Measurements from ENCODE around the gene PLCH1.

DNA sequence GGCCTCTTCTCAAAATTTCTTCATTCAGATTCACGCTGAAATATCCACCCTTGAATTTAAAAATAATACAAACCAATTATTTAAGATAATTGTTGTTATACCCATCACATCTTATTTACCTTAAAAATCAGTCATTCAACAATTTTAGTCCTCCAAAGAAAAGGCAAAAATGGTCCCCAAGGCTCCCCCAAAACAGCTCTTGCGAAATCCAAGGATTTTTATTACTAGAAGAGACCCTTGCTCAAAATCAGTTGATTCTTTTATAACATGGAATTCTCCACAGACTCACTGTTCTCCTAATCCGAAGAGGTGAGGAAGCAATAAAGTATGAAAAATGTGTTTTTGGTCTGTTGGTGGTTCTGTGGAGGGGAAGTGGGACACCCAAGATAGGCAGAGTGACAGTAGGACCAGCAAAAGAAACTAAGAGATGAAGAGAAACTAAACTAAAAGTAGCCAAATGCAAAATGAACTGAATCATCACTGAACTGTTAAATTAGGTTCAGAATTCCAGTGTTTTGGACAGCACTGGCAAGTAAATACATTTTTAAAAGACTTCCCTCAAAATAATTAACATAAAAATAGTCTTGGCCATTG lies 19.1 kb upstream of the PLCH1 start:
- TF ChIP-seq, protein P1, sequence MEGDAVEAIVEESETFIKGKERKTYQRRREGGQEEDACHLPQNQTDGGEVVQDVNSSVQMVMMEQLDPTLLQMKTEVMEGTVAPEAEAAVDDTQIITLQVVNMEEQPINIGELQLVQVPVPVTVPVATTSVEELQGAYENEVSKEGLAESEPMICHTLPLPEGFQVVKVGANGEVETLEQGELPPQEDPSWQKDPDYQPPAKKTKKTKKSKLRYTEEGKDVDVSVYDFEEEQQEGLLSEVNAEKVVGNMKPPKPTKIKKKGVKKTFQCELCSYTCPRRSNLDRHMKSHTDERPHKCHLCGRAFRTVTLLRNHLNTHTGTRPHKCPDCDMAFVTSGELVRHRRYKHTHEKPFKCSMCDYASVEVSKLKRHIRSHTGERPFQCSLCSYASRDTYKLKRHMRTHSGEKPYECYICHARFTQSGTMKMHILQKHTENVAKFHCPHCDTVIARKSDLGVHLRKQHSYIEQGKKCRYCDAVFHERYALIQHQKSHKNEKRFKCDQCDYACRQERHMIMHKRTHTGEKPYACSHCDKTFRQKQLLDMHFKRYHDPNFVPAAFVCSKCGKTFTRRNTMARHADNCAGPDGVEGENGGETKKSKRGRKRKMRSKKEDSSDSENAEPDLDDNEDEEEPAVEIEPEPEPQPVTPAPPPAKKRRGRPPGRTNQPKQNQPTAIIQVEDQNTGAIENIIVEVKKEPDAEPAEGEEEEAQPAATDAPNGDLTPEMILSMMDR (IDR thresholded peaks at IDR 0.05; ENCODE audit: control extremely low read depth in 1 of 3, insufficient read depth in 1 of 3, low read depth in 1 of 3, low read length in 3 of 3), result no peak
- no peak for TF ChIP-seq CHD2 (IDR thresholded peaks at IDR 0.05; ENCODE audit: low read length)

Measured in H1 (cell line).